Mesendoderm (in vitro differentiated cells): Measurements from ENCODE around the gene PKD1L1.

Experiments used
- DNase-seq: peaks from one replicate; pipeline ENCODE4 v3.0.0; 2013
- H2AK5ac ChIP-seq: 2 replicates; pipeline ENCODE4 v1.6.1; 2013; ENCODE audit warnings: low read length, inconsistent platforms
- H2BK120ac ChIP-seq: 2 replicates; pipeline ENCODE4 v1.6.1; 2013; ENCODE audit warnings: low read depth, mild to moderate bottlenecking, low read length, moderate library complexity, mixed read lengths
- H2BK15ac ChIP-seq: replicated peaks from 2 replicates; pipeline ENCODE4 v1.6.1; 2013; ENCODE audit warnings: low read depth, mild to moderate bottlenecking, moderate library complexity
- H2BK5ac ChIP-seq: 2 replicates; pipeline ENCODE4 v1.6.1; 2013; ENCODE audit warnings: low read length, inconsistent platforms
- H3K18ac ChIP-seq: 2 replicates; pipeline ENCODE4 v1.6.1; 2013; ENCODE audit warnings: mild to moderate bottlenecking, low read length, mixed read lengths
- H3K23ac ChIP-seq: one replicate; pipeline ENCODE4 v1.6.1; 2013; ENCODE audit warnings: low read length
- H3K27ac ChIP-seq: 2 replicates; pipeline ENCODE4 v1.5.1; 2013; ENCODE audit warnings: low read depth, mild to moderate bottlenecking, inconsistent platforms, low read length, moderate library complexity
- H3K27me3 ChIP-seq: 2 replicates; pipeline ENCODE4 v1.6.1; 2013; ENCODE audit warnings: low read length, control low read depth, mild to moderate bottlenecking, inconsistent platforms; ENCODE audit not compliant: insufficient read depth, poor library complexity
- H3K36me3 ChIP-seq: 2 replicates; pipeline ENCODE4 v1.6.1; 2013; ENCODE audit warnings: low read length, inconsistent platforms; ENCODE audit not compliant: control insufficient read depth, insufficient read depth
- H3K4ac ChIP-seq: one replicate; pipeline ENCODE4 v1.6.1; 2013; ENCODE audit warnings: low read depth, mild to moderate bottlenecking, low read length, moderate library complexity
- H3K4me1 ChIP-seq: 2 replicates; pipeline ENCODE4 v1.6.1; 2013; ENCODE audit warnings: low read depth, low read length, inconsistent platforms; ENCODE audit not compliant: control insufficient read depth
- H3K4me2 ChIP-seq: 2 replicates; pipeline ENCODE4 v1.6.1; 2013; ENCODE audit warnings: low read length
- H3K4me3 ChIP-seq: 2 replicates; pipeline ENCODE4 v1.5.1; 2013; ENCODE audit warnings: mild to moderate bottlenecking, low read length
- H3K56ac ChIP-seq: one replicate; pipeline ENCODE4 v1.6.1; 2013; ENCODE audit warnings: low read length
- H3K79me1 ChIP-seq: 2 replicates; pipeline ENCODE4 v1.6.1; 2013; ENCODE audit warnings: low read length, inconsistent platforms
- H3K79me2 ChIP-seq: 2 replicates; pipeline ENCODE4 v1.6.1; 2013; ENCODE audit warnings: mild to moderate bottlenecking, low read length; ENCODE audit not compliant: control insufficient read depth, insufficient read depth
- H3K9ac ChIP-seq: 2 replicates; pipeline ENCODE4 v1.6.1; 2013; ENCODE audit warnings: low read length, inconsistent platforms
- H4K5ac ChIP-seq: one replicate; pipeline ENCODE4 v1.6.1; 2013; ENCODE audit warnings: low read length
- H4K8ac ChIP-seq: one replicate; pipeline ENCODE4 v1.6.1; 2013; ENCODE audit warnings: low read depth, mild to moderate bottlenecking, control low read depth, low read length, moderate library complexity
- WGBS: extraction: QIAGEN DNeasy Blood & Tissue Kit; methylation state at CpG from one replicate; pipeline ENCODE4 v1.1.7; 2013; ENCODE audit warnings: low lambda C conversion rate, missing lambda C conversion rate; ENCODE audit not compliant: insufficient coverage; ENCODE audit errors: extremely low coverage; 5-methylcytosine and 5-hydroxymethylcytosine counted together

PKD1L1 gene

DNA sequence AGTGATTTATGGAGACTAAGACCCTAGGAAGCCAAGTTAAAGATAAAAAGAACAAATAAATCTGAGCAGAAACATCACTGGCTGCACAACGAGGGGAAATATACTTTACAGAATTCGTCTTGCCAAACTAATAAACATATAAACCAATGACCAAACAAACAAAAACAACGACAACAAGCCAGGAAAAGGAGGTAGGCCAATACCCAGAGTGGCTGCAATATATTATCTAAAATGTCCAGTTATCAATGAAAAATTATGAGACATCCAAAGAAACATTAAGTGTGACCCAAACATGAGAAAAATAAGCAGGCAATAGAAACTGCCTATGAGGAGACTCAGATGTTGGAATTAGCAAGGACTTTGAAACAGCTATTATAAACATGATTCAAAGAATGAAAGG is 81.0 kb downstream of the PKD1L1 start:
- no peak overlapping the region for H4K5ac ChIP-seq
- H3K27ac ChIP-seq, result no peak overlapping the region
- WGBS, result no CpG with 5 or more reads among the region's 3 CpGs
- no peak overlapping the region for H2BK5ac ChIP-seq
- H3K79me2 ChIP-seq, result no peaks in the 10 kb centered on the region
- no peak overlapping the region for H2AK5ac ChIP-seq
- no peak overlapping the region for H3K4me2 ChIP-seq
- no peak overlapping the region for H2BK120ac ChIP-seq
- no peak overlapping the region for H2BK15ac ChIP-seq
- no peak overlapping the region for H3K9ac ChIP-seq
- H3K4ac ChIP-seq, result no peak overlapping the region
- no peaks in the 10 kb centered on the region for H3K36me3 ChIP-seq
- DNase-seq, result no peak
- H3K4me1 ChIP-seq, result no peaks in the 10 kb centered on the region
- no peak overlapping the region for H3K18ac ChIP-seq
- H3K27me3 ChIP-seq, result no peaks in the 10 kb centered on the region
- H3K23ac ChIP-seq, result no peak overlapping the region
- H4K8ac ChIP-seq, result no peak overlapping the region
- no peak overlapping the region for H3K56ac ChIP-seq
- H3K4me3 ChIP-seq, result no peak overlapping the region
- H3K79me1 ChIP-seq, result no peaks in the 10 kb centered on the region

DNA sequence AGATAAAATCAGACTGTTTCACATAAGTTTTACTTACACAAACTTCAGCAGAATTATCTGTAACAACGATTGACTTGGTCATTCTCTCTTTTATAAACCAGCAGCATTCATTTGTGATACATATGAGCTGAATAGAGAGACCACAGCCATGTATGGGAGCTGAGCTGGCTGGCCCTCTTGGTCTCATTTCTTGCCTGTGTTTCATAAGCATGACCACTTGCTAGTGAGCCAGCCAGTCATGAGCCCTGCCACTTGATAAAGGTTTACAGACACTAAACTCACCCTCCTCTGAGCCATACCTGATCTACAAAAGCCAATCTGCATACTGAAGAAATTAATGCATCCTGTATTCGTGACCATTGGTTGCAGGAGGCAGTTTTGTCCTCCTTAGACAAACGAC is 82.1 kb downstream of the PKD1L1 start:
- Histone ChIP-seq H3K27ac (no peak overlapping the region), H3K4me1 (no peaks in the 10 kb centered on the region), H4K5ac (no peak overlapping the region), H3K36me3 (no peaks in the 10 kb centered on the region), H3K79me1 (no peaks in the 10 kb centered on the region), H3K9ac (no peak overlapping the region), H3K4me3 (no peak overlapping the region), H3K4me2 (no peak overlapping the region), H3K4ac (no peak overlapping the region), H3K23ac (no peak overlapping the region), H2BK15ac (no peak overlapping the region), H3K79me2 (no peaks in the 10 kb centered on the region), H2BK5ac (no peak overlapping the region), H4K8ac (no peak overlapping the region), H2AK5ac (no peak overlapping the region), H3K27me3 (no peaks in the 10 kb centered on the region), H3K56ac (no peak overlapping the region), H3K18ac (no peak overlapping the region), H2BK120ac (no peak overlapping the region)
- WGBS, result no CpG with 5 or more reads among the region's 3 CpGs
- DNase-seq, result no peak

DNA sequence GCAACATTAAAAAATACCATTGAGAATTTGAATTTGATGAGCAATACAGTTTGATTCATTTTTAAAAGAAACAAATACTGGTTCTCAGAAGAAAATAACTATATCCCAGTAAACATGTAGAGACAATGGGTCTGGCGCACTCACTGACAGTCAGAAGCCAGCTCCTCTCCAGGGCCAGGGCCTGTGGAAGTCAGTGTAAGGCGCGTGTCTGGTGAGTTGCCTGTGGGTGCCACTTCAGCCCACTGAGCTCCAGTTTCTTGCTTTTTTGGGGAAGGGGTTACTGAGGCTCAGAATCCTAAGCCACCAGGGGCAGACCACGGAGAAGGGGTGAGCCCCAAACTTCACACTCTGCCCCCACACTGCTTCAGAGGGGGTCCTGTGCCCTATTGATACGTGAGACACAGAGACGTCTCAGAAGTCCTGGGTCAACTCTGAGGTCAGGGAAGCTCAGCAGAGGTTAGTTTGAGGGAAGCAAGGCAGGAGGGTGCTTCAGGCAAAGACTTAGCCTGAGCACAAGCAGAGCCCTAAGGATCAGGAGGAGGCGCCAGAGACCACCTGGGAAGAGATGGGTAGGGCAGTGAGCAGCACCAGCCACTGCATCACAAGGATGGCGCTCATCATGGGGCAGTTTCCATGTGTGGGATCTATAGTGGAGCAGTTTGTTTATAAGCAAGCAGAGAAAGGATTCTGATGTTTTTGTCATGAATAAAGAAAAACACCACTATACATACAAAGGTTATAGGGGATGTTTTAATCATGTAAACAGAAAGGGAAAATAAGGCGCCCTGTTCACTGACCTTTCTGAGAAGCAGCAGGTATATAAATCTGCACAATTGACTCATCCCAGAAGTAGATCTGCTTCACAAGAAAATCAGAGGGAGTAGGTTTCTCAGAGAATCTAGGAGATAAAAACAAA is 95.7 kb downstream of the PKD1L1 start:
- Histone ChIP-seq H3K36me3 (no peaks in the 10 kb centered on the region), H2AK5ac (no peak overlapping the region), H3K4me1 (no peaks in the 10 kb centered on the region), H3K79me2 (no peaks in the 10 kb centered on the region), H3K9ac (no peak overlapping the region), H3K56ac (no peak overlapping the region), H2BK15ac (no peak overlapping the region), H3K4ac (no peak overlapping the region), H3K4me2 (no peak overlapping the region), H3K4me3 (no peak overlapping the region), H3K18ac (no peak overlapping the region), H4K8ac (no peak overlapping the region), H2BK5ac (no peak overlapping the region), H3K23ac (no peak overlapping the region), H3K27ac (no peak overlapping the region), H2BK120ac (no peak overlapping the region), H3K27me3 (no peaks in the 10 kb centered on the region), H4K5ac (no peak overlapping the region), H3K79me1 (no peaks in the 10 kb centered on the region)
- WGBS, result no CpG with 5 or more reads among the region's 9 CpGs
- DNase-seq, result peak; percentile 53

DNA sequence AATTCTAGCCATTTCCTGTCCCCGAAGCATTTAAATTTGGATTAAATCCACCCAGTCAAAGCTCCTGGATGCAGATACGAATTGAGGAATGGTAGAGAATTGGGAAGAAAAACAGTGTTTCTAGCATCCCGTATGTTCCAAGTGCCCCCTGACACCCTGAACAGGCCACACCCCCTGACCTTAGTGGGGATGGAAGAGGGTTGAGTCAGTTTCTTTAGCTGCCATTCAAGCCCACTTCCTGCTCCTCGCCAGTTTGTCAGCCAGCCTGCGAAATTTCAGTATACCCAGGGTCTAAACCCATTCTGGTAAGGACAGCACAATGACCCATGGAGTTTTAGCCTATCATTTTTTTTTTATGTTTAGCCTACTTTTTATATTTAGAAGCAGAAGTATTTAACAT is 101.1 kb downstream of the PKD1L1 start:
- no peak overlapping the region for H2AK5ac ChIP-seq
- H4K5ac ChIP-seq, result no peak overlapping the region
- no peaks in the 10 kb centered on the region for H3K79me1 ChIP-seq
- H3K27ac ChIP-seq, result no peak overlapping the region
- no peaks in the 10 kb centered on the region for H3K27me3 ChIP-seq
- no peak overlapping the region for H3K4me3 ChIP-seq
- no peak overlapping the region for H3K56ac ChIP-seq
- no CpG with 5 or more reads among the region's 5 CpGs for WGBS
- no peak overlapping the region for H2BK120ac ChIP-seq
- no peak overlapping the region for H2BK15ac ChIP-seq
- H3K79me2 ChIP-seq, result no peaks in the 10 kb centered on the region
- no peak overlapping the region for H3K4me2 ChIP-seq
- no peak overlapping the region for H3K18ac ChIP-seq
- no peaks in the 10 kb centered on the region for H3K4me1 ChIP-seq
- no peak overlapping the region for H4K8ac ChIP-seq
- no peak overlapping the region for H2BK5ac ChIP-seq
- no peaks in the 10 kb centered on the region for H3K36me3 ChIP-seq
- DNase-seq, result peak; percentile 16
- no peak overlapping the region for H3K4ac ChIP-seq
- no peak overlapping the region for H3K23ac ChIP-seq
- no peak overlapping the region for H3K9ac ChIP-seq

DNA sequence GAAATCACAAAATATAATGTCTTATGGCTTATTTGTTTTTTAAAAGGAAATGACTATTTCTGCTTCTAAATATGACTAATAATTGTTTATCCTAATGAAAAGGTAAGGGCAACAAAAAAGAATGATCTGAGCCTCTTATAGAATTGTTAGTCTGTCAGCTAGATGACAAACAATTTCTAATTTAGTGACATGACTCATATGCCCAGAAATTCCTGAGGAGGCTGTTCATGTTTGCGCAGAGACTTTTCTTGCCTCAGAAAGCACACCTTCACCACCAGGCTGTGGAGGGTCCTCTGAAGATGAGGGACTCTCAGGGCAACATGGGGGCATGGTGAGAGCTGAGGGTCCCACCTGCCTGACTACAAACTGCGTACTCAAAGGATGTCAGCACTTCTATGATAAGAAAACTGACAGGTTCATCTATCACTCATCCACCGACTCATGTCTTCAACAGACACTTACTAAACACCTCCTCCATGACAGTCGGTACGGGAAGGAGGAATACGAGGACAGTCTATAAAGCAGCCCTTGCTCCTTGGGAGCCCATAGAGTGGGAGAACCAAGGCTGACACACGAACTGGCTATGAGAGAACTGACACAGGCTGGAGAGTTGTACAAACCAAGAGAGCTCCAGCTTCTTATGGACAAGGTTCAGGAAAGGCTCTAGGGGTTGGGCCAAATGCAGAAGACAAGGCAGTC is 102.0 kb downstream of the PKD1L1 start:
- Histone ChIP-seq H3K36me3 (no peaks in the 10 kb centered on the region), H3K4me1 (no peaks in the 10 kb centered on the region), H3K9ac (no peak overlapping the region)

More for the DNA sequence above, 102.0 kb downstream of the PKD1L1 start:
- Histone ChIP-seq H3K18ac (no peak overlapping the region), H2BK15ac (no peak overlapping the region), H3K27me3 (no peaks in the 10 kb centered on the region), H2BK120ac (no peak overlapping the region), H3K4me3 (no peak overlapping the region), H3K79me2 (no peaks in the 10 kb centered on the region), H4K8ac (no peak overlapping the region), H2BK5ac (no peak overlapping the region), H2AK5ac (no peak overlapping the region), H3K4me2 (no peak overlapping the region), H4K5ac (no peak overlapping the region), H3K27ac (no peak overlapping the region), H3K4ac (no peak overlapping the region), H3K23ac (no peak overlapping the region), H3K56ac (no peak overlapping the region), H3K79me1 (no peaks in the 10 kb centered on the region)
- DNase-seq, result no peak
- no CpG with 5 or more reads among the region's 7 CpGs for WGBS
